ENCODE results near the gene DDIT4L.

GRCh38 chr4:100164808-100165760 is 25.2 kb downstream of the DDIT4L start:
- TF ChIP-seq CTCF (CRISPR knock-in tag; IDR thresholded peaks at IDR 0.05) (no peak), SIN3A (IDR thresholded peaks at IDR 0.05; ENCODE audit: borderline replicate concordance, low read depth, low read length) (no peak), ZNF362 (CRISPR knock-in tag; IDR thresholded peaks at IDR 0.05; ENCODE audit: borderline replicate concordance) (no peak), ESRRA (CRISPR knock-in tag; IDR thresholded peaks at IDR 0.05; ENCODE audit: low read depth) (no peak), ETV6 (CRISPR knock-in tag; conservative IDR thresholded peaks at IDR 0.05) (no peak), ZNF274 (CRISPR knock-in tag; IDR thresholded peaks at IDR 0.05) (no peak)
